Adipocyte (in vitro differentiated cells): ENCODE measurements around the gene RDH12.
A peak's percentile ranks its signal among the peaks of the same experiment; 100 is the strongest.

Experiments used
- DNase-seq: peaks from one replicate; pipeline ENCODE4 v3.0.0-alpha.2; 2015; ENCODE audit warnings: low read depth
- H3K27me3 ChIP-seq: replicated peaks from 2 replicates; pipeline ENCODE4 v1.7.0; 2013; ENCODE audit warnings: mild to moderate bottlenecking, low read length, moderate library complexity; ENCODE audit not compliant: control insufficient read depth, insufficient read depth
- H3K36me3 ChIP-seq: 2 replicates; pipeline ENCODE4 v1.7.0; 2013; ENCODE audit warnings: low read length, mild to moderate bottlenecking, moderate library complexity; ENCODE audit not compliant: control insufficient read depth, insufficient read depth, severe bottlenecking
- H3K4me1 ChIP-seq: 2 replicates; pipeline ENCODE4 v1.7.0; 2013; ENCODE audit warnings: mild to moderate bottlenecking, low read length, moderate library complexity; ENCODE audit not compliant: control insufficient read depth, insufficient read depth
- H3K4me3 ChIP-seq: 2 replicates; pipeline ENCODE4 v1.7.0; 2013; ENCODE audit warnings: mild to moderate bottlenecking, low read length, moderate library complexity
- H3K9ac ChIP-seq: 2 replicates; pipeline ENCODE4 v1.7.0; 2013; ENCODE audit warnings: mild to moderate bottlenecking, low read length, moderate library complexity
- H3K9me3 ChIP-seq: 2 replicates; pipeline ENCODE4 v1.7.0; 2013; ENCODE audit warnings: mild to moderate bottlenecking, low read length, moderate library complexity; ENCODE audit not compliant: control insufficient read depth

Gene RDH12

GRCh38 chr14:67728258-67728657 lies 26.6 kb downstream of the RDH12 start:
- H3K4me3 ChIP-seq = no peak overlapping the region
- no peaks in the 10 kb centered on the region for H3K36me3 ChIP-seq
- no peak overlapping the region for H3K9ac ChIP-seq
- no peaks in the 10 kb centered on the region for H3K4me1 ChIP-seq
- DNase-seq = no peak
- no peaks in the 10 kb centered on the region for H3K9me3 ChIP-seq
- peaks cover 29% of the 10 kb centered on the region for H3K27me3 ChIP-seq

DNA sequence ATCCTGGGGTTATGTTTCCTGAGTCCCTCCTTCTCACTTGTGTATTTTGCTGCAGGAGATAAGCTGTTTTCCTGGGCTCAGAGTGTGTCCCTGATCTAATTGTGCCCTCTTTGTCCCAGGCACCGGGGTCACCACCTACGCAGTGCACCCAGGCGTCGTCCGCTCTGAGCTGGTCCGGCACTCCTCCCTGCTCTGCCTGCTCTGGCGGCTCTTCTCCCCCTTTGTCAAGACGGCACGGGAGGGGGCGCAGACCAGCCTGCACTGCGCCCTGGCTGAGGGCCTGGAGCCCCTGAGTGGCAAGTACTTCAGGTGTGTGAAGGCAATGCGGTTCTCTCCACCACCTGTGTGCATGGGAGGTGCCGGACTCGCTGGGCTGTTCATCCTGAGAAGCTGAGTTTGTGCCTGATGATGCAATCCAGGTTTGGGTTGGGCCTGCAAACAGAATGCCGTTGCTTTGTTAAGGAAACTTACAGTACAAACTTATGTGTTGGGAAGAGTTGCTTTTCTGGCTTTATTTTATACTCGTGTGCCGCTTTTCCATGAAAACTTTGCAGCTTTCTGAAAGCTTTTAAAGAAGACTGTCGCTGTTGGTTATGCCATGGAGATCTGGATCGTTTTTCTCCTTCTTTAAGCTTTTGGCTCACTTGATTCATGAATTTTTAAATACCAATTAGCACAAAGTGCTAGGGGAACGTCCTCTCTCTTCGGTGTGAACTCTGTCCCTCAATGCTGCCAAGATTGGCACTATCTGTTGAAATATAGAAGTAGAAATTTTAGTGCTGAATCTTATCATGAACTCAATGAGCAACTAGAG lies 27.6 kb downstream of the RDH12 start:
- Histone ChIP-seq H3K36me3 (no peaks in the 10 kb centered on the region), H3K9ac (no peak overlapping the region), H3K4me1 (no peaks in the 10 kb centered on the region), H3K4me3 (no peak overlapping the region), H3K9me3 (no peaks in the 10 kb centered on the region), H3K27me3 (peaks cover 18% of the 10 kb centered on the region)
- no peak for DNase-seq

DNA sequence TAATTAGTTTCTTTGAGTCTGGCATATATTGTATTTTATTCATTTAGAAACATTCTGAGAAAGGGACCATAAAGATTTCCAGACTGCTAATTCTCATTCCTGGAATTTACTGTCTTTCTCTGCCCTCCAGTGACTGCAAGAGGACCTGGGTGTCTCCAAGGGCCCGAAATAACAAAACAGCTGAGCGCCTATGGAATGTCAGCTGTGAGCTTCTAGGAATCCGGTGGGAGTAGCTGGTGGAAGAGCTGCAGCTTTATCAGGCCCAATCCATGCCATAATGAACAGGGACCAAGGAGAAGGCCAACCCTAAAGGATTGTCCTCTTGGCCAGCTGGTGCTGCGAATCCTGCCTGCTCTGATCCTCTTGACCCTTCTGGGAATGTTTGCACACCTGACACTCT lies 31.9 kb downstream of the RDH12 start:
- DNase-seq = no peak
- Histone ChIP-seq H3K9ac (no peak overlapping the region), H3K9me3 (no peaks in the 10 kb centered on the region), H3K27me3 (peaks cover 4% of the 10 kb centered on the region), H3K4me3 (no peak overlapping the region), H3K4me1 (no peaks in the 10 kb centered on the region), H3K36me3 (no peaks in the 10 kb centered on the region)

GRCh38 chr14:67734675-67735074 lies 33.0 kb downstream of the RDH12 start:
- Histone ChIP-seq H3K9ac (no peak overlapping the region), H3K4me1 (peaks cover 9% of the 10 kb centered on the region), H3K36me3 (no peaks in the 10 kb centered on the region), H3K27me3 (no peaks in the 10 kb centered on the region), H3K4me3 (no peak overlapping the region), H3K9me3 (no peaks in the 10 kb centered on the region)
- no peak for DNase-seq

DNA sequence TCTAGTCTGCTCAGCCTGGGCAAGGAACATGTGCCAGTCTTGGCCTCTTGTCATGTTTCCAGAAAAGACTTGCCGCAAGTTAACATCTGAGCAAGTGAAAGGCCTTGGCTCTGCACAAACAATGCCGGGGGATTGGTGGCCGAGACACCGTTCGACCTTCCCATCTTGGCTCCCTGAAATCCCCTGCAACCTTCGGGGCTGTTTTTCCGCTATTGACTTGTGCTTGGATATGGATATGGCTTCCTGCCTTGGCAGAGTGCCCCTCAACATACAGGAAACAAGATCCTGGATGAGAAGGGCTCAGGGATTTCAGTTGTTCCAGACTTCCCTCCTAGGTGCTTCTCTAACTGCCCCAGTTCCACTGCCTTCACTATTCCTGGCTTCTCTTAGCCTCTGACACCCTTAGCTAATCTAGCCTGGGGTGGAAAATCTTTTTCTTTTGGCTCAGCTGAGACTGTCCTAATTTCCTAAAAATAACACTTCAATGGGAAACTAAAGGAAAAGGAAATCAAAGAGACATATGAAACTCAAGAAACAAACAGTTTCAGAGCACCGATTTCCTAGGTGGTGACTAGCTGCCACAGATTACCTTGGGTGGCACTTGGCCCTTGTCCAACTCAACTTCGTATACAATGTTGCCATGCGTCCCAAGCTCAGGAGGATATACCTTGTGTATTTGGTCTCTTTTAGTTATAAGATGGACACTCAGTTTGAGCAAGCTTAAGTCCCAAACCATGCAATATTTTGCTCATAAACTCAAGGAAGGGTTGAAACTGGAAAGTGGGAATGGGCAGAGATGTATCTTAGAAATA lies 33.9 kb downstream of the RDH12 start:
- no peak overlapping the region for H3K9ac ChIP-seq
- no peaks in the 10 kb centered on the region for H3K36me3 ChIP-seq
- no peak overlapping the region for H3K4me3 ChIP-seq
- no peaks in the 10 kb centered on the region for H3K9me3 ChIP-seq
- H3K27me3 ChIP-seq = no peaks in the 10 kb centered on the region
- H3K4me1 ChIP-seq = peaks cover 9% of the 10 kb centered on the region
- DNase-seq = no peak

- Histone ChIP-seq H3K9me3 (no peaks in the 10 kb centered on the region), H3K4me3 (no peak overlapping the region), H3K4me1 (peaks cover 9% of the 10 kb centered on the region), H3K9ac (no peak overlapping the region), H3K36me3 (no peaks in the 10 kb centered on the region), H3K27me3 (no peaks in the 10 kb centered on the region)
- no peak for DNase-seq
Measured at GRCh38 chr14:67736771-67737170, 35.1 kb downstream of the RDH12 start.

GRCh38 chr14:67738740-67739504 lies 37.2 kb downstream of the RDH12 start:
- no peaks in the 10 kb centered on the region for H3K9me3 ChIP-seq
- H3K4me3 ChIP-seq = no peak overlapping the region
- peaks cover 9% of the 10 kb centered on the region for H3K4me1 ChIP-seq
- no peak overlapping the region for H3K9ac ChIP-seq
- no peaks in the 10 kb centered on the region for H3K27me3 ChIP-seq
- DNase-seq = peak; percentile 84
- H3K36me3 ChIP-seq = no peaks in the 10 kb centered on the region

DNA sequence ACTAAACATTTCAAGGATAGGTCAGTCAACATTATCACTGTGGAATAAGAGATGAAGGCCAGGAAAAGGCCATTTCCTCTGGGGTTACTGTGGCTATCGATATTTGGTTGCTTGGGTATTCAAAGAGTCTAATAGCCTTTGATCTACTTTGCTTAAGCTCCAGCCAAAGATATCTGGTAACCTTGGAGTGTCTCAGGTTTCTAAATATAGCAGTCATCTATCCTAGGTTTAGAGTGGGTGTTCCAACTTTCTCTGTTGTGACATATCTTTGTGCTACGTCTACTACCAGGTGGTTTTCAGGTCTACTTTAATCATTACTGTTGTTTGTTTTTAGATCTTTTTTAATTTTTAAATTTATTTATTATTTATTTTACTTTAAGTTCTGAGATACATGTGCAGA lies 42.4 kb downstream of the RDH12 start:
- peaks cover 23% of the 10 kb centered on the region for H3K36me3 ChIP-seq
- no peak overlapping the region for H3K9ac ChIP-seq
- peaks cover 6% of the 10 kb centered on the region for H3K4me1 ChIP-seq
- H3K4me3 ChIP-seq = no peak overlapping the region
- H3K27me3 ChIP-seq = no peaks in the 10 kb centered on the region
- DNase-seq = no peak
- H3K9me3 ChIP-seq = no peaks in the 10 kb centered on the region

DNA sequence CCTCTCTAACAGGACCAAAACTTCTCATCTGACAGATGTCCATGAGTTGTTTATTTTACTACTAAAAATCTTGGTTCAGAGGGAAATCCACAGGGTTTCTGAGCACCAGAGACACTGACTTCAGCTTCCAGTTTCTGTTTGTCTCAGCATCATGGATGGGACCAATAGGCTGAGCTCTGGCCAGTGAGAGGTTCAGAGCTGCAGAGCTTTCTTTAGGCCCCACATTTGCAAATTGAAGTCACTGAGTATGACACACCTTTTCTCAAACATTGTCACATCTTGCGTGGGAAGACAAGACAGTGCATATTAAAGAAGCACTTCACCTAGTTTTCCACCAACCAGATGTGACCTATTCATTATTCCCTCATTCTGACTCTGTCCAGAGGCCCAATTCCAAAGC lies 45.2 kb downstream of the RDH12 start:
- DNase-seq = no peak
- Histone ChIP-seq H3K9ac (no peak overlapping the region), H3K4me3 (no peak overlapping the region), H3K36me3 (peaks cover 50% of the 10 kb centered on the region), H3K9me3 (no peaks in the 10 kb centered on the region), H3K27me3 (no peaks in the 10 kb centered on the region), H3K4me1 (no peaks in the 10 kb centered on the region)

DNA sequence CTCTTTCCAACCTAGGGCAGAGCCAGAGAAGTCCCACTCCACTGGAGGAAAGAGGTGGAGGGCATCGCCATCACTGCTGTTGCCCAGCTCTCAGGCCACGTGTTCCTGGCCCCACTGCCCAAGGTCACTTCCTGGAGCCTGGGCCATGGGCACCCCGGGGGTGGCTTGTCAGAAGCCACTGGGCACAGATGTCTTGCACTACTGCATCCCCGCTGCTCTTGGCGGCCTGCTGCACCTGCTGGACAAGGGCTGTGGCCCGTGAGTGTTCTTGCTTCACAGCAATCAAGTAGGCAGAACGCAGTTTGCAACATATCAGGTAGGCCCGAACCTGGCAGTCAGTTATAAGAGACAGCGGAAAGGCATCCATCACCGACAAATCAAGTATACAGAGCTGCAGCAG lies 46.6 kb downstream of the RDH12 start:
- DNase-seq = no peak
- peaks cover 64% of the 10 kb centered on the region for H3K36me3 ChIP-seq
- no peaks in the 10 kb centered on the region for H3K27me3 ChIP-seq
- no peak overlapping the region for H3K4me3 ChIP-seq
- no peaks in the 10 kb centered on the region for H3K9me3 ChIP-seq
- no peaks in the 10 kb centered on the region for H3K4me1 ChIP-seq
- no peak overlapping the region for H3K9ac ChIP-seq
